SW480 (cell line): ENCODE measurements around the gene ARL8A.

Source experiments
- DNase-seq: peaks from one replicate; pipeline ENCODE4 v3.0.0-alpha.2; 2016; ENCODE audit warnings: low spot score

The ARL8A gene

DNA sequence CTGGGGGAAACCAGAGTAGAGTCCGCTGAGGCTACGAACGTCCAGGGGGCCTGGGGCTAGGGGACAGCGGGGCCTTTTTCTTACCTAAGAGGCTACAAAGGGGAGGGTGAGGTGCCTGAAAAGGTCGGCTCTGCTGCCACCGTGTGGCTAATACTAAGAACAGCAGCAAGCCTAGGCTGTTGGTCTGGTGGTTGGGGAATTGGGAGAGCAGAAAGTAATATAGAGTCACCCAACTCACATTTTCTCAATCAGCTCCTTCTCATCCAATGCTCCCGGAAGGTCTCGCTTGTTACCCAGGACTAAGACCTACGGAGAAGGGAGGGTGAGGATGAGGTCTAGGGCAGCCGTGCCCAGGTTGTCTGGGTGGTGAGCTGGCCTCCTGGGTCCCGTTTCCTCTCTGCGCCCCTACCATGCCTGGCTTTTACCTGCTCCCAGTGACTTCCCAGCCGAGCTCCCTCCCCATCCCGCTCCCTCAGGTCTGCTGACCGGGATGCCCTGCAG, 9.3 kb downstream of the ARL8A start:
- peak; percentile 53 for DNase-seq

DNA sequence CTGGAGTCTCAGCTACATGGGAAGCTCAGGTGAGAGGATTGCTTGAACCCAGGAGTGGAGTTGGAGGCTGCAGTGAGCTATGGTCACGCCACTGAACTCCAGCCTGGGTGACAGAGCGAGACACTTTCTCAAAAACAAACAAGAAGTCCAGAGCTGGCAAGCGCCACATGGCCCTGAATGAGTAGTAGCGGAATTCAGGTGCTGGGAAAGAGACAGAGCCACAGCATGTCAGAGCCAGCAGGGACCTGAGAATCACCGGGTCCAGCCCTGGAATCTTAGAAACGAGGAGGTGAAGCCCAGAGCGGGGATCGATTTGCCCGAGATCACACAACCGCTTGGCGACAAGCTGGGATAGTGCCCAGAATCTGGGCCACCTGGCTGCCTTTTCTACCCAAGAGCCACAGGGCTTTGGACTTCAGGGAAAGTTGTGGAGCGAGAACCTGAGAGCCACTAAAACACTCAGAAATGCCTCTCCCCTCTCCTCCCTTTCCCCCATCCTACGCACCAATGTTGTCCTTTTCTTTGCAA, 9.8 kb downstream of the ARL8A start:
- DNase-seq, result no peak

DNA sequence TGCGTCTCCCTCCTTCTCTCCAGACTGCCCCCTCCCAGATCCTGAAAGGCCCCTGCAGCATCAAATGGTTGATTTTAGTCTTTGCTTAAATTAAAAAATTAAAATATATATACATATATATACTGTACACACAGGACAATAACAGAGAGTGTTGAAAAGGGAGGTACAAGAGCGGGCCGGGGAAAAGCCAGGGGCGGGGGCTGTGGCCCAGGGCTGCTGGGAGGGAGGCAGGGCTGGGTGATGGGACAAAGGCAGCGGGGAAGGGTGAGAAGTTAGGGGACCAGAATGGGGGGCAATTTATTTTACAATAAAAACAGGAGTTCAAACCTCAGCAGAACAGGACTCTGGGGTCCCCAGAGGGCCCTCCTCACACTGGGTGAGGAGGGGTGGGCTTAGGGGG, 10.5 kb downstream of the ARL8A start:
- no peak for DNase-seq

DNA sequence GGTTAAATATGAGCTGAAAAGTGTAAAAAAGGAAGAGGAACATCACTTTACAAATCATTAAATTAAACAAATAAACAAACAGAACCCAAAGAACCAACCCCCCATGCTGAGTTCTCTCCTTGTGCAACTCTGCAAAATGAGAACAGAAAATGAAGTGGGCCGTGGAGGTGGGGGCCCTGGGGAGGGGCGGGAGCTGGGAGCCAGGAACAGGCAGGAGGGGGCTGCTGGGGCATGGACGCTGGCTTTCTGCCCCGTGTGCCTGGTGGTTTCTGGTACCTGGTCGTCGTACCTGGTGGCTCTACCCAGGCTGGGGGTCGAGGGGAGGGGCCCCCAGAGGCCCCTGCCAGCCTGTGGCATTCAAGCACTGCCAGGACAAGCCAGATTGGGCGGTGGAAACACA, 11.0 kb downstream of the ARL8A start:
- DNase-seq, result no peak

DNA sequence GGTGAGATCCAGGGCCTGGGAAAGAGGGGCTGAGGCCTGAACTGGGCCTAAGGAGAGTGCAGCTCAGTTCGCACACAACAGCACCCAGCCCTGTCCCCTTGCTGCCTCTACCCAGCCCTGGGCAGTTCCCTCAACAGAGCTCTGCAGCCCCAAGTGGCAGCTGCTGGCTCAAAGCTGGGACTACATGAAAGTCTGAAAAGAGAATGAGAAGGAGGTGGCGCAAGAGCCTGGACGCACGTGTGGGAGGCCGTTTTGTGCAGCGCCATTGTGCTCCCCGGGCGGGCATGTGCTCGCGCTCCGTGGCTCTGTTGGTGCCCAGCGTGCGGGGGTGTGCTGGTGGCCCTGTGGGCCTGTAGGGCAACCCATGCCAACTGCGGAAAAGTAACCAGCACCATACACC, 11.5 kb downstream of the ARL8A start:
- no peak for DNase-seq

GRCh38 chr1:202131956-202132821, 12.3 kb downstream of the ARL8A start:
- DNase-seq, result no peak

GRCh38 chr1:202130816-202131522, 13.6 kb downstream of the ARL8A start:
- DNase-seq, result no peak

- no peak for DNase-seq
These were observed 14.2 kb downstream of the ARL8A start for GRCh38 chr1:202130297-202130721.

DNA sequence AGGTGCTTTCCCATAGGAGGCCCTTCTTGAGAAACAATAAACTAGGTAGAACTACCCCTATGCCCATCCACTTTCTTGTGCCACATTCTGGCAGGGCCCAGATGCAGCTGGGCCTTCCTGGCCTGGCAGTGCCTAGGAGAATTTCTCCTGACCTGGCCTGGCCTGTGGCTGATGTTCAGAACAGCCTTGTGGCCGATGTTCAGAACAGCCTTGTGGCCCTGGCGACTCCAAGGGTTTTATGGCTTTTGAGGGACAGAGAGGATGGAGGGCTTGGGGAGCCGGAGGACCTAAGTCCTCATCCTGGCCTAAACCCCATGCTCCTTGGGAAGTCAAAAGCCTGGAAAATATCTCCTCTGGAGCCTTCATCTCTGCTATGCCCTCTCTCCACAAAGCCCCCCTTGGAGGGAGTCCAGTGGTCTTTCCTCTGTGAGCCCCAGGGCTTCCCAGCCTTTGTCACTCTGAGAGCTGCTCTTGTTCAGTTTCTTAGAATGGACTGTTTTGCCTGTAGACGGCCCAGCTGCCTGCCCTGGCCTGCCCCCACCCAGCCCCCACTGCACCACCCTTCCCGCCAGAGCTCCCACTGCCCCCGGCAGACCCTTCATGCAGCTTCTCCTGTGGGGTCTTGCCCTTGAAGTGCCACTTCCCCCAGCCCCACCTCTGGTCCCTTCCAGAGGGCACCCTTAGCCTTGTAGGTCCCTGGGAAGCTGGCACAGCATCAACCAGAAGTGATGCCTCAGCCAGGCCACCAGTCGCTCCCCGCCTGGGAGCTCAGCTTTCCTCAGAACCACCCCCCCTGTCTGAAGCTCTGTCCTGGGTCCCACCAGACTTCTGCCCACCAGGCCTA, 14.9 kb downstream of the ARL8A start:
- DNase-seq, result no peak

- DNase-seq, result no peak
These were observed 16.5 kb downstream of the ARL8A start for GRCh38 chr1:202127836-202128622.

DNA sequence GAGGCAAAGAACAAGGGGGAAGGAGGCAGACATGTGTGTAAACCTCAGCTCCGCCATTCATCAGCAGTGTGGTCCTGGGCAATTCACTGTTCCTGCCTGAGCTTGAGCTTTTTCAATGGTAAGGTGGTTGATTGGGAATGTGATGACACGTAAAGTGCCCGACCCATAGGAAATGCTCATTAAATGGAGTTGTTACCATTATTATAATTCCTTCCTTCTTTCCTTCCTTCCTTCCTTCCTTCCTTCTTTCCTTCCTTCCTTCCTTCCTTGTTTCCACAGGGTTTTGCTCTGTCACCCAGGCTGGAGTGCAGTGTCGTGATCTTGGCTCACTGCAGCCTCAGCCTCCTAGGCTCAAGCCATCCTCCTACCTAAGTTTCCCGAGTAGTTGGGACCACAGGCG, 17.5 kb downstream of the ARL8A start:
- no peak for DNase-seq

GRCh38 chr1:202126426-202126825, 18.1 kb downstream of the ARL8A start:
- no peak for DNase-seq

DNA sequence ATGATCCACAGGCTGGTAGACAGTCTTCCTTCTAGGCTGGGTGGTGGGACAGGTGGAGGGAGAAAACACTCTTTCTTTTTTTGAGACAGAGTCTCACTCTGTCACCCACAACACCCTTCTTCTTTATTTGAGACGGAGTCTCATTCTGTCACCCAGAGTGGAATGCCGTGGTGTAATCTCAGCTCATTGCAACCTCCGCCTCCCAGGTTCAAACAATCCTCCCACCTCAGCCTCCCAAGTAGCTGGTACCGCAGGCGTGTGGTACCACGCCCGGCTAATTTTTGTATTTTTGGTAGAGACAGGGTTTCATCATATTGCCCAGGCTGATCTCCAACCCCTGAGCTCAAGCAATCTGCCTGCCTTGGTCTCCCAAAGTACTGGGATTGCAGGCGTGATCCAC, 18.9 kb downstream of the ARL8A start:
- no peak for DNase-seq

GRCh38 chr1:202124142-202124541, 20.4 kb downstream of the ARL8A start:
- DNase-seq, result no peak

GRCh38 chr1:202123336-202123813, 21.2 kb downstream of the ARL8A start:
- DNase-seq, result no peak

- peak; percentile 30 for DNase-seq
These were observed 21.8 kb downstream of the ARL8A start, which contains the start of gene GPR37L1 for GRCh38 chr1:202122639-202123335. Gene GPR37L1 (plus strand): TSS chr1:202122917. CDS start chr1:202122964, 47 bp downstream.

GRCh38 chr1:202121006-202121405, 23.5 kb downstream of the ARL8A start:
- no peak for DNase-seq

DNA sequence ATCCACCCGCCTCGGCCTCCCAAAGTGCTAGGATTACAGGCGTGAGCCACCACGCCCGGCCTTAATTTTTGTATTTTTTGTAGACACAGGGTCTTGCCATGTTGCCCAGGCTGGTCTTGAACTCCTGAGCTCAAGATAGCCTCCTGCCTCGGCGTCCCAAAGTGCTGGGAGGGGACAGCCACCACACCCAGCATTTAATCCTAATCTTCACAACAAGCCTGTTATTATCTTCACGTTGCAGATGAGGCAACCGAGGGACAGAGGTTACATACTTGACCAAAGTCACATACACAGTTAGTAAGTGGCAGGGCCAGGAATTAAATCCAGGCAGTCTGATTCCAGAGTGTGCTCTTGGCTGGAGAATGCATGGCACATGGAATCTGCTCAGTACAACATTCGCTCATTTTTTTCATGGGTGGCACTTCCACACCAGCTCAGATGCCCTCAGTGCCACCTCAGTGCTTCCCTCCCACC, 26.6 kb downstream of the ARL8A start:
- no peak for DNase-seq

DNA sequence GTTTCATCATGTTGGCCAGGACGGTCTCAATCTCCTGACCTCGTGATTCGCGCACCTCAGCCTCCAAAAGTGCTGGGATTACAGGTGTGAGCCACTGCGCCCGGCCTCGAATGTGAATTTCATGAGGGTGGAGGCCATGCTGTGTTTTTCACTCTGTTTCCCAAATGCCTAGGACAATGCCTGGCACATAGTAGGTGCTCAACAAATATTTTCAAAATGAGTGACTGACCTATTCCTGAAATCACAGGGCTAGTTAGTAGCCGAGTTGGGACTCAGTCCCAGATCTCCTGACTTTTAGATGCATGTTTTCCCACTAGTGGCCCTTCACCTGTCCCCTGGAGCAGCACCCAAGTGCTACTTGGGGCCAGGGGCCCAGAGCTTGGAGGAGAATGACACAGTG, 28.2 kb downstream of the ARL8A start:
- DNase-seq, result no peak

DNA sequence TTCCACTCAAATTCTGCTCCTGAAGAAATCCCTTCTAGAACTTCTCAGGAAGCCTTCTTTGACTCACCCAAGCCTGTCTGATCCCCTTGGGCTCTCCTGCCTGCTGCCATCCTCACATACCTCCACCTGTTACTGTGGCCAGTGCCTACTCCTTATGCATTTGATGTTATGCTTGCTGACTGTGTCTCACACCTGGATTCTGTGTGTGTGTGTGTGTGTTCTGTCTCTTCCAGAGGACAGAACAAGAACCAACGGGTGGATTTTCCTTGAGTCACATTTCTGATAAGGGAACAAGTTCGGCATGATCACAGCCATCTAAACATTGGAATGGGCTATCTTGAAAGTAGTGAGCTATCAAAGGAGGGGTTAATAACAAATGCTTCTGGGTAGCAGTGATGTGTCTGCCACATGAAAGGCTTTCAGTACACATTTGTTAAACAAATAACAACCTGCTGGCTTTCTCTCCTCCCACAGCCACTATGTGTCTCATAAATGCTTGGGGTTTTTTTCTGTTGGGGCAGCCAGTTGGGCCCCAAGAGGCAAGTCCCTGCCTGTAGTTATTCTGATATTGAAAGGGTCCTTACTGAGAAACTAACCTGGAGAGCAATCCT, 30.7 kb downstream of the ARL8A start:
- DNase-seq, result peak; percentile 95
